Nephron (organoid): ENCODE data around the gene MUC16.

Experiments used
- H3K27ac Mint-ChIP-seq, 3 experiments: 2 replicates each; pipeline ENCODE4 v1.8.0; 2020; ENCODE audit warnings: mixed read lengths in 3 of 3, mild to moderate bottlenecking in 2 of 3, moderate library complexity in 1 of 3
- H3K27me3 Mint-ChIP-seq: 2 replicates; pipeline ENCODE4 v1.8.0; 2021; ENCODE audit warnings: low read depth, mild to moderate bottlenecking, moderate library complexity, mixed read lengths
- H3K36me3 Mint-ChIP-seq: 2 replicates; pipeline ENCODE4 v1.8.0; 2020; ENCODE audit warnings: low read depth, mixed read lengths
- H3K4me1 Mint-ChIP-seq: 2 replicates; pipeline ENCODE4 v1.8.0; 2020; ENCODE audit warnings: mixed read lengths
- H3K4me3 Mint-ChIP-seq, 3 experiments: 2 replicates each; pipeline ENCODE4 v1.8.0; 2020; ENCODE audit warnings: mild to moderate bottlenecking in 3 of 3, mixed read lengths in 3 of 3, moderate library complexity in 2 of 3
- H3K9me3 Mint-ChIP-seq: 2 replicates; pipeline ENCODE4 v1.8.0; 2020; ENCODE audit warnings: mixed read lengths
- CTCF ChIP-seq, 3 experiments: fragments of 200-600 bp; sonication (generic); IDR thresholded peaks; one replicate each; pipeline ENCODE4 v1.5.0; 2021; ENCODE audit warnings: antibody characterized with exemption in 3 of 3; ENCODE audit not compliant: unreplicated experiment in 3 of 3

Gene MUC16

GRCh38 chr19:9008667-9009066, 1.5 kb downstream of the MUC16 start:
- Mint-ChIP-seq H3K4me3 (no peak overlapping the region), H3K36me3 (no peaks in the 10 kb centered on the region)
- no peak for TF ChIP-seq CTCF (IDR thresholded peaks at IDR 0.05; ENCODE audit: unreplicated experiment in 3 of 3)

DNA sequence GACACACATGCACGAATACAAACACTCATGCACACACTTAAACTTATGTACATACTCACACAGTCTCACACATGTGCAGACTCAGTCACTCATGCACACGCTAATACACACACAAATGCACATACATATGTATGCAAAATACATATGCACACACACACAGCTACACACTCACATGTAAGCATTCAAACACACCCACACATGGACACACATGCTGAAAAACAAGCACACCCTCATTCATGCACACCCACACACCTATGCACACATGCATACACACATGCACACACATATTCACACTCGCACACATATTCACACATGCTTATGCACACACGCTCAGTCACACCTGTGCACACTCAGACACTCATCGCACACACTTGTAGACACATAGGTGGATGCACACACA, 9.3 kb downstream of the MUC16 start:
- Mint-ChIP-seq H3K27ac (no peak overlapping the region), H3K27me3 (peaks cover 3% of the 10 kb centered on the region), H3K4me3 (no peak overlapping the region)

More at GRCh38 chr19:9008667-9009066, 1.5 kb downstream of the MUC16 start:
- Mint-ChIP-seq H3K27me3 (peaks cover 12% of the 10 kb centered on the region), H3K9me3 (no peaks in the 10 kb centered on the region), H3K27ac (no peak overlapping the region), H3K4me1 (no peaks in the 10 kb centered on the region)

GRCh38 chr19:8988204-8988603, 22.0 kb downstream of the MUC16 start:
- Mint-ChIP-seq H3K4me1 (no peaks in the 10 kb centered on the region), H3K27me3 (no peaks in the 10 kb centered on the region), H3K36me3 (no peaks in the 10 kb centered on the region), H3K4me3 (no peak overlapping the region), H3K27ac (no peak overlapping the region), H3K9me3 (peaks cover 10% of the 10 kb centered on the region)
- TF ChIP-seq CTCF (IDR thresholded peaks at IDR 0.05; ENCODE audit: unreplicated experiment in 3 of 3), result no peak

More for the DNA sequence above, 9.3 kb downstream of the MUC16 start:
- no peaks in the 10 kb centered on the region for H3K4me1 Mint-ChIP-seq
- no peaks in the 10 kb centered on the region for H3K36me3 Mint-ChIP-seq
- TF ChIP-seq CTCF (IDR thresholded peaks at IDR 0.05; ENCODE audit: unreplicated experiment in 3 of 3), result no peak
- peaks cover 31% of the 10 kb centered on the region for H3K9me3 Mint-ChIP-seq

DNA sequence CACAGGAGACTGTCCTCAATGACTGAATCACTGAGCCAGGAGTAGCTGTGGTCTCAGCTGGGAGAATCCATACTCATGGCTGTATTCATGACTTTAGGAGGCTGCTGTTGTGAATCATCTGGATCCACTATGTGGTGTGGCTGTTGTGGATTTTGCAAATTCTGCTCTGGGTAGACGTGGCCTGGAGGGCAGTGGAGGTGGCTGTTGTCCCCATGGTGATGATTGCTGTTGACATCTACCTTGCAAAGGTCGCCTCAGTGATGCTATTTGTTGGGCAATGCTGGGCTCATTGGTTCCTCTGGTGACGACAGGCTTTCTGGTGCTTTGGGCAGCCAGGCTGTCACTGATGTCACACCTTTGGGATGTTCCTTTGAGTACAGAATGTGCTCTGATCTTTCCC, 23.9 kb downstream of the MUC16 start:
- Mint-ChIP-seq H3K9me3 (peaks cover 11% of the 10 kb centered on the region), H3K4me1 (no peaks in the 10 kb centered on the region), H3K36me3 (no peaks in the 10 kb centered on the region), H3K4me3 (no peak overlapping the region), H3K27ac (no peak overlapping the region), H3K27me3 (no peaks in the 10 kb centered on the region)
- no peak for TF ChIP-seq CTCF (IDR thresholded peaks at IDR 0.05; ENCODE audit: unreplicated experiment in 3 of 3)

DNA sequence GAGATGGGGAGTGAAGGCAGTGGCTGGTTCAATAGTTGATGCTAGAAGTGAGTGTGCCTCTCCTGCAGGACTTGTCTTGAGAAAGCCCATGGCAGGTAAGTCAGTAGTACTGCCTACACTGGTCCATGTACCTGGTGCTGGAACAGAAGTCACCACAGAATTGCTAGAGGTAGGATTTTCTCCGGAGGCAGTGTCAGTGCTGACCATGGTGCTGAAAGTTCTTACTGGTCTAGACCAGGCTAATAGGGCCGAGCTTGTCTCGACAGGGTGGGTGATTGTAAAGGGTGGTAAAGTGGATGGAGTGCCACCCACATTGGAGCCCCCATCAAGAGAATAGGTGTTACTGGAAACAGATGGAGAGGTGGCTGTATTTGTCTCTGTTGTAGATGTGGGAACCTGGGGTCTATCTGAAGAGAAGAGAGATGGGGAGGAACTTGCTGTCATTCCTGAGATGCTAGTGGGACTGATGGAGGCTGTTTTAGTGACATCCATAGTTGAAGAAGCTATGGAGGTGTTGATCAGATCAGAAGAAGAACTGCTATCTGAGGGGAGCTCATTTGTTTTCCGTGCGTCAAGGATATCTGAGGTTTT, 36.6 kb downstream of the MUC16 start:
- H3K9me3 Mint-ChIP-seq, result peaks cover 27% of the 10 kb centered on the region
- TF ChIP-seq CTCF (IDR thresholded peaks at IDR 0.05; ENCODE audit: unreplicated experiment in 3 of 3), result no peak
- no peaks in the 10 kb centered on the region for H3K4me1 Mint-ChIP-seq
- peaks cover 6% of the 10 kb centered on the region for H3K27me3 Mint-ChIP-seq
- H3K36me3 Mint-ChIP-seq, result no peaks in the 10 kb centered on the region
- H3K4me3 Mint-ChIP-seq, result no peak overlapping the region
- no peak overlapping the region for H3K27ac Mint-ChIP-seq

DNA sequence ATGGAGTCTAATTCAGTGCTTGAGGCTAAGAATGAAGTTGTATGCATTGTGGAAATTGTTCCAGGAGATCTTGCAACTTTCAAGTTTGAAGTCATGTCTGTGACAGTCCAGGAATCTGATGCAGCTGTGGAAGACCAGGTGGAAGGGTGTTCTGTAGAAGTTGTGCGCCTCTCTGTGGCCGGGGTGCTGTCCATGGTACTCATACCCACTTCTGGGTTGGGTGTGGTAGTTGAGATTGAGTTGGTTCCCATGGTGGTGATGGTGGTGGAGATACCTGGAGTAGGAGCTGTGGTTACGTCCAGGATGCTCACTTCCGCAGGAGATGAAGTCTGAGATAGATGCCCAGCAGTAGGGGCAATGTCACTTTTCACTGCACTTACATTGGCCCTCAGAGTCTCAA, 44.3 kb downstream of the MUC16 start:
- Mint-ChIP-seq H3K27me3 (no peaks in the 10 kb centered on the region), H3K9me3 (peaks cover 41% of the 10 kb centered on the region), H3K4me1 (no peaks in the 10 kb centered on the region), H3K4me3 (no peak overlapping the region), H3K36me3 (no peaks in the 10 kb centered on the region), H3K27ac (no peak overlapping the region)
- no peak for TF ChIP-seq CTCF (IDR thresholded peaks at IDR 0.05; ENCODE audit: unreplicated experiment in 3 of 3)
